ENCODE data around the gene FABP6.

Gene FABP6

DNA sequence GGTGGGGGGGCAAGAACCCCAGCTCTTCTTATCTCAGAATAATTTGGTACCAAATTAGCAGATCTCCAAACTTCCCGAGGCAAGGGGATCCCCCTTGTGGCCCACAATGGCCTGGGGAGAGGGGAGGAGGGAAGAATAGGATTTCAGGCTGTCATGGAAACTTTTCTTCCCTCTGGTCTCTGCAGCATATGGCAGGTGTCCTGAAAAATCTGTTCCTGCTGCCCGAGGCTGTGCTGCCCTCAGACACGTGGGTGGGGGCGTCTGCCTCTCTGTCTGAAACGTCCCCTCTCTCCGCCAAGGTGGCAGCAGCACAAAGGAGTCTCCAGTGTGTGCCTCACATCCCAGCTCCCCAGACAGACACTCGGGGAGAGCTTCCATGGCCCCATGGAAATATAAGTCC lies 49.0 kb downstream of the FABP6 start:
- TF ChIP-seq, protein P1, sequence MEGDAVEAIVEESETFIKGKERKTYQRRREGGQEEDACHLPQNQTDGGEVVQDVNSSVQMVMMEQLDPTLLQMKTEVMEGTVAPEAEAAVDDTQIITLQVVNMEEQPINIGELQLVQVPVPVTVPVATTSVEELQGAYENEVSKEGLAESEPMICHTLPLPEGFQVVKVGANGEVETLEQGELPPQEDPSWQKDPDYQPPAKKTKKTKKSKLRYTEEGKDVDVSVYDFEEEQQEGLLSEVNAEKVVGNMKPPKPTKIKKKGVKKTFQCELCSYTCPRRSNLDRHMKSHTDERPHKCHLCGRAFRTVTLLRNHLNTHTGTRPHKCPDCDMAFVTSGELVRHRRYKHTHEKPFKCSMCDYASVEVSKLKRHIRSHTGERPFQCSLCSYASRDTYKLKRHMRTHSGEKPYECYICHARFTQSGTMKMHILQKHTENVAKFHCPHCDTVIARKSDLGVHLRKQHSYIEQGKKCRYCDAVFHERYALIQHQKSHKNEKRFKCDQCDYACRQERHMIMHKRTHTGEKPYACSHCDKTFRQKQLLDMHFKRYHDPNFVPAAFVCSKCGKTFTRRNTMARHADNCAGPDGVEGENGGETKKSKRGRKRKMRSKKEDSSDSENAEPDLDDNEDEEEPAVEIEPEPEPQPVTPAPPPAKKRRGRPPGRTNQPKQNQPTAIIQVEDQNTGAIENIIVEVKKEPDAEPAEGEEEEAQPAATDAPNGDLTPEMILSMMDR (IDR thresholded peaks at IDR 0.05) = no peak
- DNase-seq (ENCODE audit: low spot score) = no peak
- H3K27ac ChIP-seq = no peak overlapping the region
- no peak overlapping the region for H3K4me3 ChIP-seq

DNA sequence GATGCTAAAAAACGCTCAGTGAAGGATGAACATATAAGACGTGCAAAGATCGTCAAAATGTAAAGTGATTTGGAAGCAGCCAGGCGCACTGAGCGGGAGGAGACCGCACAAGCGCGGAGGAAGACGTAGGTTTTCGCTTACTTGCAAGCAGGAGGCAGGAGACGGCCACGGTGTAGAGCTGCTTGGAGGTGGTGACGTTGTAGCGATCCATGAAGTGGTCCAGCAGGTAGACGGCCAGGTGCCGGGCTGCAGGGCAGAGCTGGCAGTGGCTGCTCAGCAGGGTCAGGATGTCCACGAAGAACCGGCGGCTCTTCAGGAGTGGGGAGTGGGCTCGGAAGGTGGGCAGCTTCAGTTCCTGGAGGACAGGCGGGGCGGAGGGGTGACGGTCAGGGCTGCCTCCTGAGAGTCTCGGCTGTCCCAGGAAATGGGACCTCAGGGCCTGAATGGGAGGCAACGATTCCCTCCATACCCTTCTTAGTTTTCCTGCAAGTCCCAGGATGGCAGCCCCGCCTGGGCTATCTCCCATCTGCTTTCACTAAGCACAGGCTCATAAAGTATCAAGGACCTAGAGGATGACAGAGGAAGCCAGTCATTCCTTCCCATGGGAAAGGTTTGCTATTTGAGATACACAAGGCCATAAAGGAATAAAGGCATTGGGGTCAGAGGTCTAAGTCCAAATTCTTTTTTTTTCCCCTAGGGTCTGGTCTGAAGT lies 51.2 kb downstream of the FABP6 start:
- no peak for DNase-seq (ENCODE audit: low spot score)
- no peak overlapping the region for H3K27ac ChIP-seq
- no peak overlapping the region for H3K4me3 ChIP-seq
- TF ChIP-seq, protein P1 (IDR thresholded peaks at IDR 0.05) = no peak

DNA sequence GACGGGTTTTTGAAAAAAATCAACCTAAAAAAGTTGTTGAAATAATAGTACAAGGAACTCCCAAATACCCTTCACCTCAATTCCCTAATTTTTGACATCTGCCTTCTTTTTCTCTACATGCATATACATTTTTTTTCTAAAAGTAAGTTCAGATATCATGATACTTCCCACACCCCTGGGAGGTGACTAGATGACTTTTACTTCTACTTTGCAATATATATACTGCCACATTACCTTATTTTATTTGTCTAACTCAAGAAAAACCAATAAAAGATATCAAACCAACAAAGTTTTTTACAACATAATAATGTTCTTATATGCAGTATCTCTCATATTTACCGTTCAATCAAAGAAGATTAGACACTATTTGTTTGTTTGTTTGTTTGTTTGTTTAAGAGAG lies 52.0 kb downstream of the FABP6 start:
- DNase-seq (ENCODE audit: low spot score) = no peak
- TF ChIP-seq, protein P1 (IDR thresholded peaks at IDR 0.05) = no peak
- Histone ChIP-seq H3K4me3 (no peak overlapping the region), H3K27ac (no peak overlapping the region)

DNA sequence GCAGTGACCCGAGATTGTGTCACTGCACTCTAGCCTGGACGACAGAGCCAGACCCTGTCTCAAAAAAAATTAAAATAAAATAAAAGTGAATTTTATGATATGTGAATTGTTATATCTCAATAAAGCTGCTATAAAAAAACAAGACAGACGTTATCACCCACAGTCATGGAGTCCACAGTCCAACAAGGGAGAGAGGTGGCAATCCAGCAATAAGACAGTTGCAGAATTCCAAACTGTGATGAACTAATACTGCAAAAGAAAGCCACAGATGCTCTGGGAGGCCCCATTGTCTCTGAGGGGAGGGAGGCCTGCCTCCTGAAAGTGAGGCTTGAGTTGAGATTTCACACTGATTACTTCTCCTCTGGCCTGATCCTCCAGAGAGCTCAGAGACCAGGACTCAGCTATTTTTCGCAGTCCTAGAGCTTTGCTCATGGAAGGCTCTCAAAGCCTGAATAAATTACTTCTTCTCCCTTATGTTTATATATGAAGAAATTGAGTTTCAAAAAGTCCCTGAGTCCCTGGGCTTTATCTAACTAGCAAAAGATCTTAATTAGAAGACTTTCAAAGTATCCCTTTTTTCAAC lies 55.1 kb downstream of the FABP6 start:
- TF ChIP-seq, protein P1 (IDR thresholded peaks at IDR 0.05) = no peak
- Histone ChIP-seq H3K4me3 (no peak overlapping the region), H3K27ac (no peak overlapping the region)
- DNase-seq (ENCODE audit: low spot score) = no peak

DNA sequence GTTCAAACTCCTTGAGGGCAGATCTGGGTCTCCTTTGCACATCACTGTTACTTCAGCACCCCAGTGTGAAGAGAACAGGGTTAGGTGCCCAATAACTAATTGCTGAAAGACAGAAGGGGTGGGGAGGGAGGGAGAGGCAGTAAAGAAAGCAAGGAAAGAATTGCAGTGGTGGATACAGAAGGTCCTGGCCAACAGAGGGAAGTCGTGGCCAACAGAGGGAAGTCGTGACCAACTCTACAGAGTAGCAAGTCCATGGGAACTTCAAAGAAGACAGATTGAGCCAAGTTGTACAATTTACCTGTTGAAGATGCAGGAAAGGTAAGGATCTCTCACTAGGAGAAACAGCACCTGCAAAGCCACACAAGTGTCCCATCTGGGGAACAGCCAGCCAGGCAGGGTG lies 56.0 kb downstream of the FABP6 start:
- H3K4me3 ChIP-seq = no peak overlapping the region
- TF ChIP-seq, protein P1 (IDR thresholded peaks at IDR 0.05) = no peak
- no peak for DNase-seq (ENCODE audit: low spot score)
- H3K27ac ChIP-seq = no peak overlapping the region

DNA sequence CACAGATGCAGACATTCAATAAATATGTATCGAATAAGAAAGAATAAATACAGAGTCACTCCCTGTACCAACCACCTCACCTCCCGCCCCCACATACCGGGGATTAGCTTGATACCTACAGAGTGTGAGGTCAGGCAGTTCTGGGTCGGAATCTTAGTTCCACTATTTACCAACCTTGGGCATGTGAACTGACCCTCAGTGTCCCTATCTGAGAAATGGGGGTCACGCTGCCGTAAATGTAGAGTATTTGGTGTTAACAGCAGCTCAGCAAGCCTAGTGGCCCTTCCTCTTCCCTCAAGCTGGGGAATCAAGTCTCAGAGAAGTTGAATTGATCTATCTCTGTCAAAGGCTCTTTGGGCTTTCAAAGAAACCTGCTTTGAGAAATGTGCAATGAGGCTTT lies 57.6 kb downstream of the FABP6 start:
- H3K27ac ChIP-seq = no peak overlapping the region
- TF ChIP-seq, protein P1 (IDR thresholded peaks at IDR 0.05) = no peak

More for the DNA sequence above, 57.6 kb downstream of the FABP6 start:
- no peak overlapping the region for H3K4me3 ChIP-seq
- no peak for DNase-seq (ENCODE audit: low spot score)
